Nephron (organoid): ENCODE measurements around the gene EEPD1.
A peak's percentile ranks its signal among the peaks of the same experiment; 100 is the strongest.

Experiments
- H3K27ac Mint-ChIP-seq, 3 experiments: 2 replicates each; pipeline ENCODE4 v1.8.0; 2020; ENCODE audit warnings: mixed read lengths in 3 of 3, mild to moderate bottlenecking in 2 of 3, moderate library complexity in 1 of 3
- H3K27me3 Mint-ChIP-seq: 2 replicates; pipeline ENCODE4 v1.8.0; 2021; ENCODE audit warnings: low read depth, mild to moderate bottlenecking, moderate library complexity, mixed read lengths
- H3K36me3 Mint-ChIP-seq: 2 replicates; pipeline ENCODE4 v1.8.0; 2020; ENCODE audit warnings: low read depth, mixed read lengths
- H3K4me1 Mint-ChIP-seq: 2 replicates; pipeline ENCODE4 v1.8.0; 2020; ENCODE audit warnings: mixed read lengths
- H3K4me3 Mint-ChIP-seq, 3 experiments: 2 replicates each; pipeline ENCODE4 v1.8.0; 2020; ENCODE audit warnings: mild to moderate bottlenecking in 3 of 3, mixed read lengths in 3 of 3, moderate library complexity in 2 of 3
- H3K9me3 Mint-ChIP-seq: 2 replicates; pipeline ENCODE4 v1.8.0; 2020; ENCODE audit warnings: mixed read lengths
- TF ChIP-seq, protein P1 (sequence below), 3 experiments: fragments of 200-600 bp; sonication (generic); IDR thresholded peaks; one replicate each; pipeline ENCODE4 v1.5.0; 2021; ENCODE audit warnings: antibody characterized with exemption in 3 of 3; ENCODE audit not compliant: unreplicated experiment in 3 of 3

EEPD1 gene

DNA sequence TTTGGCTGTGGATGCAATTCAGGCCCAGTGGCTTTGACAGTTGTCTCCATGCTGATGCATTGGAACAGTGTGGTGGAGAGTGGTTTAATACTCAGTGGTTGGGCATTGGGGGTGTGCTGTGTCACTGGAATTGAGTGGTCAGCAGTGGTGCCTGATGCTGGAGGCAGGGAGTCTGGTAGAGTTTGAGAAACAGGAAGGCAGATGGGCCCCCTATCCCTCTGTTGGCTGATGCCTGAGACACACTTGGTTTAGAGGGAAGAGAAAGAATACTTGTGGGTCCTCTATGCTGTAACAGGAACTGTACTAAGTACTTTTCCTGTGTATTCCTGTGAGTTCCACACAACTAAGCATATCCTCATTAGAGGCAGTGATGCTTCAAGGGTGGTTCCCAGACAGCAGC, 55.4 kb downstream of the EEPD1 start:
- peak overlapping the region; percentile 68 to 78 (median 78) for H3K27ac Mint-ChIP-seq
- TF ChIP-seq, protein P1, sequence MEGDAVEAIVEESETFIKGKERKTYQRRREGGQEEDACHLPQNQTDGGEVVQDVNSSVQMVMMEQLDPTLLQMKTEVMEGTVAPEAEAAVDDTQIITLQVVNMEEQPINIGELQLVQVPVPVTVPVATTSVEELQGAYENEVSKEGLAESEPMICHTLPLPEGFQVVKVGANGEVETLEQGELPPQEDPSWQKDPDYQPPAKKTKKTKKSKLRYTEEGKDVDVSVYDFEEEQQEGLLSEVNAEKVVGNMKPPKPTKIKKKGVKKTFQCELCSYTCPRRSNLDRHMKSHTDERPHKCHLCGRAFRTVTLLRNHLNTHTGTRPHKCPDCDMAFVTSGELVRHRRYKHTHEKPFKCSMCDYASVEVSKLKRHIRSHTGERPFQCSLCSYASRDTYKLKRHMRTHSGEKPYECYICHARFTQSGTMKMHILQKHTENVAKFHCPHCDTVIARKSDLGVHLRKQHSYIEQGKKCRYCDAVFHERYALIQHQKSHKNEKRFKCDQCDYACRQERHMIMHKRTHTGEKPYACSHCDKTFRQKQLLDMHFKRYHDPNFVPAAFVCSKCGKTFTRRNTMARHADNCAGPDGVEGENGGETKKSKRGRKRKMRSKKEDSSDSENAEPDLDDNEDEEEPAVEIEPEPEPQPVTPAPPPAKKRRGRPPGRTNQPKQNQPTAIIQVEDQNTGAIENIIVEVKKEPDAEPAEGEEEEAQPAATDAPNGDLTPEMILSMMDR (IDR thresholded peaks at IDR 0.05; ENCODE audit: unreplicated experiment in 3 of 3) = no peak
- H3K36me3 Mint-ChIP-seq = no peaks in the 10 kb centered on the region
- H3K27me3 Mint-ChIP-seq = no peaks in the 10 kb centered on the region
- no peak overlapping the region for H3K4me3 Mint-ChIP-seq
- H3K9me3 Mint-ChIP-seq = no peaks in the 10 kb centered on the region
- peaks cover 77% of the 10 kb centered on the region for H3K4me1 Mint-ChIP-seq

DNA sequence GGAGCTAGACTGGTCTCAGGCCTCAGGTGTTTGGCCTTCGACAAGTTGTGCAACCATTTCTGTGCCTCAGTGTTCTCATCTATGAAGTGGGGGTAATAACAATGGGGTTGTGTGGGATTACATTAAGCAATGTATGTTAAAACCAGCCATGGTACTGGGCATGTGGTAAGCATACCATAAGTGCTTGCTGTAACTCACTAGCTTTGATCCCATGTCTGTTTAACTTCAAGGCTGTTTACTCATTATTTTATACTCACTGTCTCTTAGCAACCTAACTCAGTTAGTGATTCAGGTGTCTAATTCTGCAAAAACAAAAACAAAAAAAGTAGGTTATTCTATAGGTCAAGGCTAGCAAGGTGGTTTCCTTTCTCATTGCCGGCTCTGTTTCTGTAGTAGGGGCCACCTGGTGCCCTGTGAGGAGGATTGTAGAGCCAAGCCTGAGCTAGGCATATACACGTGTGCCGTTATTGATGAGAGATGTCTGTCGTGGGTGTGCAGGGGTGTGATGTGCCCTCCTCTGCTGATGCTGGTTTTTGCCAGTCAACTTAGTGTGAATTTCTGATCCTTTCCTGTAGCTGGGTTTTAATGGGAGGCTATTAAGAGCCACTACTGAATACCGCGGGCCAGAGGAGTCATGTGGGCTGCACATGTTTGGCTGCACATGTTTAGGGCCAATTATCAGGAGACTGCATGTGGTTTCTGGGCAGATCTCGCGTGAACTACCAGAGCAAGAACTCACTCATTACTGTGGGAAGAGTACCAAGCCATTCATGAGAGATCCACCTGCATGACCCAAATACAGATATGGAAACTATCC, 56.2 kb downstream of the EEPD1 start:
- H3K9me3 Mint-ChIP-seq = no peaks in the 10 kb centered on the region
- peaks cover 79% of the 10 kb centered on the region for H3K4me1 Mint-ChIP-seq
- TF ChIP-seq, protein P1 (IDR thresholded peaks at IDR 0.05; ENCODE audit: unreplicated experiment in 3 of 3) = no peak
- no peaks in the 10 kb centered on the region for H3K27me3 Mint-ChIP-seq
- H3K4me3 Mint-ChIP-seq = no peak overlapping the region
- no peaks in the 10 kb centered on the region for H3K36me3 Mint-ChIP-seq
- H3K27ac Mint-ChIP-seq = peak overlapping the region; percentile 38 to 88 (median 74)

GRCh38 chr7:36209814-36210183, 56.7 kb downstream of the EEPD1 start:
- H3K27me3 Mint-ChIP-seq = no peaks in the 10 kb centered on the region
- peak overlapping the region; percentile 38 to 88 (median 74) for H3K27ac Mint-ChIP-seq
- H3K4me3 Mint-ChIP-seq = no peak overlapping the region
- TF ChIP-seq, protein P1 (IDR thresholded peaks at IDR 0.05; ENCODE audit: unreplicated experiment in 3 of 3) = no peak
- no peaks in the 10 kb centered on the region for H3K36me3 Mint-ChIP-seq
- peaks cover 82% of the 10 kb centered on the region for H3K4me1 Mint-ChIP-seq
- no peaks in the 10 kb centered on the region for H3K9me3 Mint-ChIP-seq

- H3K36me3 Mint-ChIP-seq = no peaks in the 10 kb centered on the region
- no peak overlapping the region for H3K4me3 Mint-ChIP-seq
- no peaks in the 10 kb centered on the region for H3K9me3 Mint-ChIP-seq
- TF ChIP-seq, protein P1 (IDR thresholded peaks at IDR 0.05; ENCODE audit: unreplicated experiment in 3 of 3) = no peak
- H3K27me3 Mint-ChIP-seq = no peaks in the 10 kb centered on the region
- peak overlapping the region; percentile 34 to 74 (median 38) for H3K27ac Mint-ChIP-seq
- H3K4me1 Mint-ChIP-seq = peaks cover 82% of the 10 kb centered on the region
These were observed 57.4 kb downstream of the EEPD1 start for GRCh38 chr7:36210291-36210922.

DNA sequence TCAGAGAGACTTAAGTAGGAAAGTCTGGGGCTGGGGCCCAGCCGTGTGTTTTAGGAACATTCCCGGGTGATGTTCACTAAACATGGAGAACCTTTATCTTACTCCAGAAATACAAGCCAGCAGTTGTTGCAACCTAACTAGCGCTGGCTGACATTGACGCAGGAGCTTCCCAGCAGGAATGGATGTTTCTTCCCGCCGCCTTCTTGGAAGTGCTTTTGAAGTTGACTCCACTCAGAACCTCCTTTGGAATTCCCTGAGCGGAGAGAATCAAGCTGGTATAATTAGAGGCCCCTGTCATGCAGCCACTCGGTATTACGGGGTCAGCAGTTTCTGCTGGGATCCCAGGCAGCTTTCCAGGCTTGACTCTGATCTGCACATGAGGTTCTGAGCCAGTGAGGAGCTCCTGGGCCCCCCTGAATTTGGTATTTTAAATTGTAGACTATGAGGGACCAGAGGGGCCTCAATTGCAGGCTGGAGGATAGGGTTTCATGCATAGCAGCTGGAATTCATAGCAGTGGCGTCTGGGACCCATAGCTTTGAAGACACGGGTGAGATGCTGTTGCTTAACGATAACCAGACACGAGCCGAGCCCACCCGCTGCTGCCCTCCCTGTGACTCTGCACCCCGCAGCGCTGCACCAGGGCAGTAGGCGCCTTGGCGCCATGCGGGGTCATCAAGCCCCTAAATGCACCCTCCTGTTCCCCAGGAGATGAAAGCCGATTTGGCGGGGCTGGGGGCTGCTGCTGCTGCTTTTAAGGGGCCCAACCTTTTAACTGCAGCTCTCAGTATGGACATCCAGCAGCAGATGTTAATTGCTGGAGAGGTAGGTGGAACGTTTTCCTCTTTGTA, 61.8 kb downstream of the EEPD1 start:
- Mint-ChIP-seq H3K36me3 (no peaks in the 10 kb centered on the region), H3K4me3 (peak overlapping the region in 2 of 3 experiments; percentile 2 to 62), H3K9me3 (no peaks in the 10 kb centered on the region), H3K27ac (peak overlapping the region; percentile 92 to 97 (median 95)), H3K27me3 (no peaks in the 10 kb centered on the region), H3K4me1 (peaks cover 66% of the 10 kb centered on the region)
- TF ChIP-seq, protein P1 (IDR thresholded peaks at IDR 0.05; ENCODE audit: unreplicated experiment in 3 of 3) = no peak
